BE2C (cell line): ENCODE data around the gene SCIMP.
"Not testable (repeated sequence)": the region's sequence is repeated elsewhere in the genome, so short reads cannot be mapped to it uniquely, and the experiment has no call there.

ENCODE experiments used
- DNase-seq: peaks from one replicate; pipeline ENCODE4 v3.0.0-alpha.2; 2020
- H3K27me3 ChIP-seq: fragments of 250-450 bp; sonication (Bioruptor Pico); 2 replicates; pipeline ENCODE4 v1.5.1; 2020; ENCODE audit warnings: mild to moderate bottlenecking
- H3K36me3 ChIP-seq: fragments of 250-450 bp; sonication (Bioruptor Pico); 2 replicates; pipeline ENCODE4 v1.5.1; 2020; ENCODE audit warnings: mild to moderate bottlenecking
- H3K4me1 ChIP-seq: fragments of 250-450 bp; sonication (Bioruptor Pico); 2 replicates; pipeline ENCODE4 v1.5.1; 2020
- H3K4me3 ChIP-seq: 2 replicates; pipeline ENCODE4 v1.5.1; 2011; ENCODE audit warnings: low read depth, low read length
- H3K9me3 ChIP-seq: fragments of 250-450 bp; sonication (Bioruptor Pico); 2 replicates; pipeline ENCODE4 v1.5.1; 2020
- CTCF ChIP-seq: IDR thresholded peaks from 2 replicates; pipeline ENCODE4 v1.5.1; 2012; ENCODE audit warnings: mild to moderate bottlenecking, low read depth, low read length

Gene SCIMP

DNA sequence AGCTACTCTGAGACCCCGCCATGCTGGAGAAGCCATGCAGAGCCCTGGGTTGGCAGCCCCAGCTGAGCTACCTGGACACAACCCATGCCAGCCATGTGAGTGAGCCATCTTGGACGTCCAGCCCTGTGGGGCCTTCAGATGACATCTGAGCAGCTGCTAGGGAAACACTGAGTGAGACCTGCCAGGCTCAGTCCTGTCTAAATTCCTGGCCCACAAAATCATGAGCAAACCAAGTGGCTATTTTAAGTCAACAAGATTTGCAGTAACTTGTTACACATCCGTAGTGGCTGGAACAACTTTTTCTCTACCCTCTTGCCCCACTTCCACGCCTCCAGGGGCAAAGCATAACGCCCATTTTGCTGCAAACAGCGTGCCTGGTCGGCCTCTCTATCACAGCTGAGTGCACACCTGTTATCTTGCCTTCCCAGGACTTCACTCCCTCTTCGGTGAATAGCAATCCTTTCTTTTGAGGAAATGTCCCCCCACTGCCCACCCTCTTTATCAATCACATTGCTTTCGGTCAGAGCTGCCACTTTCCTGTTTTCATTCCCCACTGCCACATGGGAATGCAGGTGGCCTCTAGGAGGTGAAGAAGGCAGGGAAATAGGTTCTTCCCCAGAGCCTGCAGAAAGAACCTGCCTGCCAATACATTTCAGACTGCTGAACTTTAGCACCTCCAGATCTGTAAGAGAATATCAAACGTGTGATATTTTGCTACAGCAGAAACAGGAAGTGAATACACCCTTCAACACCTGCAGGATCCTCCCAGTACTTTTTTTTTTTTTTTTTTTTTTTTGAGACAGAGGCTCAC is 7.4 kb upstream of the SCIMP start:
- TF ChIP-seq CTCF = no peak
- Histone ChIP-seq H3K4me3 (no peak overlapping the region), H3K27me3 (no peaks in the 10 kb centered on the region), H3K36me3 (no peaks in the 10 kb centered on the region), H3K4me1 (no peaks in the 10 kb centered on the region), H3K9me3 (no peaks in the 10 kb centered on the region)
- DNase-seq = no peak

- H3K27me3 ChIP-seq, H3K4me1 ChIP-seq, H3K36me3 ChIP-seq, H3K4me3 ChIP-seq, H3K9me3 ChIP-seq, DNase-seq: not testable (repeated sequence)
Observed at GRCh38 chr17:5239769-5240168, 5.1 kb upstream of the SCIMP start.

GRCh38 chr17:5238333-5238732 is 3.7 kb upstream of the SCIMP start:
- Histone ChIP-seq H3K4me3 (no peak overlapping the region), H3K9me3 (no peaks in the 10 kb centered on the region), H3K27me3 (no peaks in the 10 kb centered on the region), H3K4me1 (no peaks in the 10 kb centered on the region), H3K36me3 (no peaks in the 10 kb centered on the region)
- DNase-seq = no peak
- no peak for TF ChIP-seq CTCF

DNA sequence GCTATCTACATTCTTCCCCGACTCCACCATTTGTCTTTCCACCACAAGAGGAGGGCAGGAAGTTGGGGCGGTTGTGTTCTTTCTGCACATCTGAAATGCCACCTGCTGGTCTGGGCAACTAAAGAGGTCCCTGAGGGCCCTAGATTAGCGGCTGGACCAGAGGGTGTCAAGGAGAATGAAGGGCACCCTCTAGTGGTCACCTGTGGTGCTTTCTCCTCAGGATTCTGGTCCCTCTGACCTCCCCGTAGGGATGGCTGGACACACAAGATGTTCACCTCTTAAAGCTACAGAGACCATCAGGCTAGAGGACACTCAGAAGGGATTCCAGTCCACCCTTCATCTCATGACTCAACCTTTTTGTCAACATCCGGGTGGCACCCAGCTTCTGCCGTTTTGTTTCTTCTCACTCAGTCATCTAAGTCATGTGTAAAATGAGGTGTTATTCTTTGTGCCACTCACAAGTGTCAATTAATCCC is 2.9 kb upstream of the SCIMP start:
- Histone ChIP-seq H3K9me3 (no peaks in the 10 kb centered on the region), H3K4me3 (no peak overlapping the region), H3K4me1 (no peaks in the 10 kb centered on the region), H3K27me3 (no peaks in the 10 kb centered on the region), H3K36me3 (no peaks in the 10 kb centered on the region)
- TF ChIP-seq CTCF = peak; percentile 68
- peak; percentile 48 for DNase-seq

DNA sequence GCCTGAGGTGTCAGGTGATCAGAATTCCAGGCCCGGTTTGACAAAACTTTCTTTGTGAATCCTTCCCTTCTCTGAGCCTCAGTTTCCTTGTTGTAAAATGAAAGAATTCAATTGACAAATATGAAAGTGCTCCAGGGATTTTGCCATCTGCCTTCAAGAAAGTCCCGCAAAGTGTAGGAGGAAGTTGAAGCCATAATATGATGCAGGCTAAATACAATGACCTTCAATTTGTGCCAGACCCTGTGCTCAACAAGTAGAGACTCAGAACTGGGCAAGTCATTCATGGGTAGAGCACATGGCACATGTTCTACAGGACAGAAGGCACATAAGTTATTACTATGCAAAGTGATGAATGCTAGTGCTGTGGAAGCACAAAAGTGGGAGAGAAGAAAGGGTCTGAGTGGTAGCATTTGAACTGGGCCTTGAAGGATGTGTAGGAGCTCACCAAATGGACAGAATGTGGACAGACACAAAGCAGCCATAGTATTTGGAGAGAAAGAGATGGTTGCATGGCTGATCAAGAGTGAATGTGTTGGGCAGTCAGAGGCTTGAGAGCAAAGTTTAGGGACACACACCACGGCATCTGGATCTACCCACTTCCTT is 2.4 kb upstream of the SCIMP start:
- DNase-seq = no peak
- H3K4me3 ChIP-seq = no peak overlapping the region
- no peaks in the 10 kb centered on the region for H3K4me1 ChIP-seq
- no peak for TF ChIP-seq CTCF
- no peaks in the 10 kb centered on the region for H3K27me3 ChIP-seq
- no peaks in the 10 kb centered on the region for H3K36me3 ChIP-seq
- no peaks in the 10 kb centered on the region for H3K9me3 ChIP-seq

DNA sequence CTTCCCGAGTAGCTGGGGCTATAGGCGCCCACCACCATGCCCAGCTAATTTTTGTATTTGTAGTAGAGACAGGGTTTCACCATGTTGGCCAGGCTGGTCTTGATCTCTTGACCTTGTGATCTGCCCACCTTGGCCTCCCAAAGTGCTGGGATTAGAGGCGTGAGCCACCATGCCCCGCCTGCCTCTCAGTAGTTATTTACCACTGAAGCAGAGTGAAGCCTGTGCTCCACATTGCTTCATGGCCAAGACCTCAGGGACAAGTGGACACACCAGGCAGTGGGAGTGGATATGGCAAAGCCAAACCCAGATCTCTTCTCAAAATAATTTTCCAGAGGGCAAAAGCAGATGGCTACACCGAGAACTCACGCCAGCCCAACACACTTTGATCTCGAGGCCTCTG is 1.2 kb downstream of the SCIMP start:
- H3K36me3 ChIP-seq = not testable (repeated sequence)

More for the DNA sequence above, 1.2 kb downstream of the SCIMP start:
- H3K27me3 ChIP-seq, H3K4me1 ChIP-seq, H3K4me3 ChIP-seq, DNase-seq, H3K9me3 ChIP-seq: not testable (repeated sequence)
